GM21360 (cell line): ENCODE data around the gene ABRAXAS1.

Experiments used
- ATAC-seq: cut with Tn5 transposase; IDR thresholded peaks from one replicate; pipeline ENCODE4 v1.9.1; 2021; ENCODE audit warnings: mild to moderate bottlenecking, moderate library complexity; ENCODE audit not compliant: unreplicated experiment

Gene ABRAXAS1

GRCh38 chr4:83454686-83455085 lies 30.2 kb downstream of the ABRAXAS1 start:
- no peak for ATAC-seq

- ATAC-seq = no peak
Measured at GRCh38 chr4:83449009-83449408, 35.9 kb downstream of the ABRAXAS1 start.

- peak; percentile 73 for ATAC-seq
Measured at GRCh38 chr4:83440899-83441298, 44.0 kb downstream of the ABRAXAS1 start.

- ATAC-seq = no peak
Measured at GRCh38 chr4:83440148-83440814, 44.6 kb downstream of the ABRAXAS1 start.

- ATAC-seq = no peak
Measured at GRCh38 chr4:83438719-83439118, 46.2 kb downstream of the ABRAXAS1 start.

- no peak for ATAC-seq
Measured at GRCh38 chr4:83436680-83437079, 48.2 kb downstream of the ABRAXAS1 start.

- ATAC-seq = no peak
Measured at GRCh38 chr4:83431200-83431599, 53.7 kb downstream of the ABRAXAS1 start.

- ATAC-seq = no peak
Measured at GRCh38 chr4:83418211-83418610, 66.7 kb downstream of the ABRAXAS1 start.

GRCh38 chr4:83417566-83417965 lies 67.3 kb downstream of the ABRAXAS1 start:
- no peak for ATAC-seq

GRCh38 chr4:83413676-83414075 lies 71.2 kb downstream of the ABRAXAS1 start:
- no peak for ATAC-seq
